ENCODE measurements around the gene TBCK.

GRCh38 chr4:106194801-106195200 is 121.2 kb downstream of the TBCK start:
- TF ChIP-seq EZH2 (IDR thresholded peaks at IDR 0.05; ENCODE audit: low read length), result no peak
- TF ChIP-seq CTCF (optimal IDR thresholded peaks at IDR 0.05 in 1 of 3, IDR thresholded peaks at IDR 0.05 in 1 of 3, conservative IDR thresholded peaks at IDR 0.05 in 1 of 3; ENCODE audit: extremely low read depth in 1 of 3, insufficient read depth in 2 of 3, low read length in 3 of 3), result no peak
